ENCODE data around the gene IRAK4.

- TF ChIP-seq CTCF (conservative IDR thresholded peaks at IDR 0.05; ENCODE audit: low read depth in 2 of 2) (peak in 1 of 2 experiments; percentile 4; a peak in 1 of 4 replicates), EZH2phosphoT487 (IDR thresholded peaks at IDR 0.05; ENCODE audit: unreplicated experiment) (no peak), REST (IDR thresholded peaks at IDR 0.05; ENCODE audit: unreplicated experiment) (no peak), POLR2AphosphoS5 (IDR thresholded peaks at IDR 0.05; ENCODE audit: low read depth) (peak; percentile 66), EZH2 (IDR thresholded peaks at IDR 0.05; ENCODE audit: low read depth, unreplicated experiment) (no peak), ZNF331 (CRISPR knock-in tag; IDR thresholded peaks at IDR 0.05; ENCODE audit: low read depth) (no peak), CREB1 (CRISPR knock-in tag; IDR thresholded peaks at IDR 0.05; ENCODE audit: low read depth) (peak; percentile 95), ETS1 (IDR thresholded peaks at IDR 0.05) (no peak), ZNF114 (CRISPR knock-in tag; IDR thresholded peaks at IDR 0.05) (no peak), JUNB (IDR thresholded peaks at IDR 0.05; ENCODE audit: unreplicated experiment) (no peak), NANOG (IDR thresholded peaks at IDR 0.05; ENCODE audit: borderline replicate concordance) (no peak)
These were observed 47.3 kb downstream of the IRAK4 start, which contains the start of gene TWF1 for GRCh38 chr12:43805860-43806736.

Measured in GM23338 (cell line).